Astrocyte of the cerebellum (primary cell): ENCODE results near the gene CCL16.

ENCODE experiments used
- DNase-seq: peaks from one replicate; pipeline ENCODE4 v3.0.0-alpha.2; 2011; ENCODE audit warnings: low read depth
- H3K4me3 ChIP-seq: 2 replicates; pipeline ENCODE4 v1.5.1; 2011; ENCODE audit warnings: mild to moderate bottlenecking, low read depth, low read length, moderate library complexity
- in situ Hi-C: cut with HindIII; loops from 2 replicates; pipeline ENCODE4 v1.10.0; 2017; ENCODE audit warnings: low sequenced_read_pairs
- TF ChIP-seq, protein P1 (sequence below): IDR thresholded peaks from 2 replicates; pipeline ENCODE4 v1.5.1; 2012; ENCODE audit warnings: low read length, low read depth, moderate library complexity, mild to moderate bottlenecking; ENCODE audit errors: missing control alignments

The CCL16 gene

DNA sequence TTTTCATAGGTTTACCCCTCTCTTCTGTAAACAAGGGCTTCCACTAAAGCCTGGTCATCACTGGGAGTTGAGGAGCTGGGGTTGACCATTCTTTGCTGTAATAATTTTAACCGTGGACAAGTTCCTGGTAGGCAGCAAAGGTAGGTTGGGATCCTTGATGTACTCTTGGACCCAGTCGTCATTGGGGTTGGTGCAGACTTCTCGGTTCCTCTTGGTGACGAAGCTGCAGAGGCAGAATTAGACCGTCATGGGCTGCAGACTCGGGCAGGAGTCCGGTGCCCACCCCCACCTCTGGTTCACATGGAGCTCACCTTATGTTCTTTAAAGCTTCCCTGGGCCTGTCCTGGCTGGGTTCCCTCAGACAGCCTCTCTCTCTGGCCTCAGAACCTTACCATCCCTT is 3.8 kb downstream of the CCL16 start:
- in situ Hi-C loops = loop anchor here (25.0 kb wide), 2 partner anchors 135 to 510 kb away; partner anchors contain the start of genes CCL4 and ZNHIT3
- no peak overlapping the region for H3K4me3 ChIP-seq
- no peak for DNase-seq
- TF ChIP-seq, protein P1, sequence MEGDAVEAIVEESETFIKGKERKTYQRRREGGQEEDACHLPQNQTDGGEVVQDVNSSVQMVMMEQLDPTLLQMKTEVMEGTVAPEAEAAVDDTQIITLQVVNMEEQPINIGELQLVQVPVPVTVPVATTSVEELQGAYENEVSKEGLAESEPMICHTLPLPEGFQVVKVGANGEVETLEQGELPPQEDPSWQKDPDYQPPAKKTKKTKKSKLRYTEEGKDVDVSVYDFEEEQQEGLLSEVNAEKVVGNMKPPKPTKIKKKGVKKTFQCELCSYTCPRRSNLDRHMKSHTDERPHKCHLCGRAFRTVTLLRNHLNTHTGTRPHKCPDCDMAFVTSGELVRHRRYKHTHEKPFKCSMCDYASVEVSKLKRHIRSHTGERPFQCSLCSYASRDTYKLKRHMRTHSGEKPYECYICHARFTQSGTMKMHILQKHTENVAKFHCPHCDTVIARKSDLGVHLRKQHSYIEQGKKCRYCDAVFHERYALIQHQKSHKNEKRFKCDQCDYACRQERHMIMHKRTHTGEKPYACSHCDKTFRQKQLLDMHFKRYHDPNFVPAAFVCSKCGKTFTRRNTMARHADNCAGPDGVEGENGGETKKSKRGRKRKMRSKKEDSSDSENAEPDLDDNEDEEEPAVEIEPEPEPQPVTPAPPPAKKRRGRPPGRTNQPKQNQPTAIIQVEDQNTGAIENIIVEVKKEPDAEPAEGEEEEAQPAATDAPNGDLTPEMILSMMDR = no peak

DNA sequence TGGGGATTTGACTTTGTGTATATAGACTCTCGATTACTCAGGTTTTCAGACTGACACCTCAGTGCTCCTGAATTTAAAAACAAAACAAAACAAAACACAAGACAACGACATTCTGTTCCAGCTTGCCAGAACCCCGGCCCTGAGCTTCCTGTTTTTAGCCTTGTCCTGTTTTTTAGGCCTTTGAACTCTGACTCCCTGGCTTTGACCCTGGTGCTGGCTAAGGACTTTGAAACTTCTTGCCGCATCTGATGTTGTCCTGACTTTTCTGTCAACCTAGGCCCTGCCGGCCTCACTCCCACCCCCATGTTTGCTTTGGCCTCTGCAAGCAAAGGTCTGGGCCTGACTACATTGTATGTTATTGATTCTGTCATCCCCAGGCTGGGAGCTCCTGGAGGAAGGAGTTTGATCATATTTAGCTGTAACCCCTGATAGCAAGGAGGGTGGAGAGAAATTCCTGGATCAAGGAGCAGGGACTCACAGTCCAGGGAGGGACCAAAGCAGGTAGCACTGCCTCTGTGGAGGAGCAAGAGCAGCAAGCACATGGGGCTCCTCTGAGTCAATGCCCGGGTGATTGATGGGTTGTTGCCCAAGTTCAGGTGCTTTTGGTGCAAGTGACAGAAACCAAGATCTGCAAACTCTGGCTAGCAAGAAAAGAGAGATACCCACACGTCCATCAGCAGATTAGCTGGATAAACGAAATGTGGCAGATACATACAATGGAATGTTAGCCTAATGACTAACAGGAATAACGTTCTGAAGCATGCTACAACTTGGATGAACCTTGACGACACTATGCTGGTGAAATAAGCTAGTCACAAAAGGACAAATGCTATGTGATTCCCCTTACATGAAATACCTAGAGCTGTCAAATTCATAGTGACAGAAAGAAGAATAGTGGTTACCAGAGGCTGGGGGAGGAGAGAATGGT is 7.7 kb downstream of the CCL16 start:
- in situ Hi-C loops = no loop called here
- DNase-seq = no peak
- TF ChIP-seq, protein P1 = no peak
- no peak overlapping the region for H3K4me3 ChIP-seq

DNA sequence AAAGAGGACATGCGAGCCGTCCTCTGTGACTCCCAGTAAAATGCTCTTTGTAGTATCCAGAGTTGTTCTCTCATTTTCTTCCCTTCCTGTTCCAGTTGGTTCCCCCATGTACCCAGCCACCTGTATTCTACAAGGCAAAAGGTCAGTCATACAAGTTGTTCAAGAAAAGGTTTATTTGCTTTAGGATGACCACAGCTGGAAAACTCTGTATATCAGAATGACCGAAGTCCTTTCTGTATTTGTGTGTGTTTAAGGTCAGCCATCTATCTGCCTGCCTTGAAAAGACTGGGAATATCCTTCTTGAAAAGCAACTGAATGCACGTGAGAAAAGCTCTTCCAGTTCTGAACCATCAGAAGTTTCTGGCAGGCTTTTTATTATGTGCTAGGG is 8.4 kb downstream of the CCL16 start:
- no peak overlapping the region for H3K4me3 ChIP-seq
- no peak for DNase-seq
- TF ChIP-seq, protein P1 = no peak
- in situ Hi-C loops = no loop called here

DNA sequence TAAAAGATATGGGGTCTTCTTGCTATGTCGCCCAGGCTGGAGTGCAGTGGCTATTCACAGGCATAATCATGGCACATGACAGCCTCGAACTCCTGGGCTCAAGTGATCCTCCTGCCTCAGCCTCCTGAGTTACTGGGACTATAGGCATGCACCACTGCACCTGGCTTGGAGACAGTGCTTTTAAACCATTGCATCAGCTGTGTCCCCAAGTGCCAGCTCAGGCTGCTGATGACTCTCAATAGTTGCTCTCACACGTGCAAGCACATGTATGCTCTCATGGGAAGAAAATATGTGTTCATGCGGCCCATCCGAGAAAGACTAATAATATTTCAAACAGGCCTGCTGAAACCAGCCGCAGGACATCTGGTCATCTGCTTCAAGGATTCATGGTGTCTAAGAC is 8.8 kb downstream of the CCL16 start:
- in situ Hi-C loops = no loop called here
- DNase-seq = no peak
- TF ChIP-seq, protein P1 = no peak
- no peak overlapping the region for H3K4me3 ChIP-seq

DNA sequence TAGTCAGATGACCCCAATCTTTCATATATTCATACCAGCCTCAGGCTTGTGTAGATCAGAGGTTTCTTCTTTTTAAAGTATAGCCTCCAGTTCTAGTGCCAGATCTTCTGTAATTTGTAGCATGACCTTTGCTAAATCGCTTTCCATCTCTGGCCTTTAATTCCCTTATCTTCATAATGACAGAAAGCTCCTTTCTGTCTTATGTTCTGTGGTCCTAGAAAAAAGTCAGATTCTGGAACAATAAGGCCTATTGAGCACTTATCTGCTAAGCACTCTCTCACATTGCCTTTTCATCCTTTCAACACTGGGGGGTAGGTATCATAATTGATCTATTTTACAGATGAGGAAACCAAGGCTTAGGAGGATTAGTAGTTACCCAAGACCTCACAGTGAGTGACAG is 9.2 kb downstream of the CCL16 start:
- TF ChIP-seq, protein P1 = no peak
- no peak for DNase-seq
- in situ Hi-C loops = no loop called here
- H3K4me3 ChIP-seq = no peak overlapping the region

DNA sequence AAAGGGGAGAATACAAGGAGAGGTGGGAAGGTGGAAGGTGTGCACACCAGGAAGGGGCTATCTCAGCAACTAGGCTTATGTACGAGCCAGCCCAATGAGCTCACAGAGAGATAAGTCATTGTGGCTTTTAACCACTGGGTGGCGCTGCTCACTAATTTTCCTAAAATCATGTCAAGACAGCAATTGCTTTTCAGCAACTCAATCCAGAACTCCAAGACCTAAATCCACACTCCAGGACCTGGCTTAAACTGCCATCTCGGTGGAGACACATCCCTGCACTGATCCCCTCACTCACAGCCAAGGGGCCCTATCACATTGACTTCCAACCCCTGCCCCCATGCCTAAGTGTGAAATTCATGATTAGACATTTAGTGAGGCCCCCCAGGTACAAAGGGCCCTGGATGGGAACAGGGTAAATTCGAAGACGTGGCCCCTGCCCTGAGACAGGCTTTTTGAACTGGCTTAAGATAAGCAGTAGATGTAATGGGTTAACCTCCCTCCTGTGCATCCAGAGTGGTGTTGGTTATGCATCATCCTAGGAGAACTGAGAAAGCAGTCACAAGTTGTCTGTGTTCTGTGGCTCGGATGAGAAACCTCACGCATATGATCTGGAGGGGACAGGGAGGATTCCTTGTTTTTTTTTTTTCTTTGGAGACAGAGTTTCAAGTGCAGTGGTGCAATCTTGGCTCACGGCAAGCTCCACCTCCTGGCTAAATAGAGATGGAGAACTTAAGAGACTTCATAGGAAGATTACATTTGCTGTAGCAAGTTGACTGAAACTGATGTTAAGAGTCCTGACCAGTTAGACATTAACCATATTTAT is 11.5 kb downstream of the CCL16 start:
- no peak overlapping the region for H3K4me3 ChIP-seq
- in situ Hi-C loops = no loop called here
- DNase-seq = peak; percentile 77
- TF ChIP-seq, protein P1 = peak; percentile 80
